CD4-positive, alpha-beta memory T cell (primary cell): ENCODE measurements around the gene ISG20. TPM values are rescaled to one million over a fixed set of nuclear protein-coding genes. Genes with fewer than 3 reads are reported as not detected.
A peak's percentile ranks its signal among the peaks of the same experiment; 100 is the strongest.

Experiments
- CTCF ChIA-PET: fragments of 350-600 bp; sonication (Branson Sonifier 250); formaldehyde crosslinking; loops from one replicate; lab custom pipeline; 2021; ENCODE audit warnings: inconsistent platforms; ENCODE audit not compliant: partially characterized antibody; lab: Charles Lee
- POLR2A ChIA-PET: fragments of 350-600 bp; sonication (Branson Sonifier 250); formaldehyde crosslinking; loops from one replicate; lab custom pipeline; 2021; ENCODE audit not compliant: partially characterized antibody; lab: Charles Lee
- DNase-seq, 5 donors: peaks; one replicate each; pipeline versions ENCODE4 v3.0.0 to v3.0.0-alpha.2; 2020 to 2022; ENCODE audit warnings: mixed read lengths in 1 of 5
- H3K27ac ChIP-seq: one replicate; pipeline ENCODE4 v1.7.0; 2013; ENCODE audit warnings: low read depth, low read length
- H3K27me3 ChIP-seq: 2 replicates; pipeline ENCODE4 v1.7.0; 2013; ENCODE audit warnings: mild to moderate bottlenecking, low read length, moderate library complexity; ENCODE audit not compliant: insufficient read depth
- H3K36me3 ChIP-seq: 2 replicates; pipeline ENCODE4 v1.7.0; 2013; ENCODE audit warnings: mild to moderate bottlenecking, low read length, moderate library complexity; ENCODE audit not compliant: insufficient read depth
- H3K4me1 ChIP-seq: 2 replicates; pipeline ENCODE4 v1.7.0; 2013; ENCODE audit warnings: mild to moderate bottlenecking, low read length, moderate library complexity; ENCODE audit not compliant: insufficient read depth
- H3K4me3 ChIP-seq, 2 donors: one replicate each; pipeline ENCODE4 v1.7.0; 2013; ENCODE audit warnings: low read length in 2 of 2, mild to moderate bottlenecking in 1 of 2
- H3K9me3 ChIP-seq, 2 donors: one replicate each; pipeline ENCODE4 v1.7.0; 2013; ENCODE audit warnings: low read length in 2 of 2, control low read depth in 1 of 2; ENCODE audit not compliant: control insufficient read depth in 1 of 2
- H3K27ac Mint-ChIP-seq, 7 donors: one replicate each; pipeline ENCODE4 v1.8.0; 2020 to 2021; ENCODE audit warnings: mixed read lengths in 7 of 7, mild to moderate bottlenecking in 6 of 7, inconsistent platforms in 3 of 7, moderate library complexity in 3 of 7
- H3K27me3 Mint-ChIP-seq, 2 donors: one replicate each; pipeline ENCODE4 v1.8.0; 2020 to 2021; ENCODE audit warnings: mixed read lengths in 2 of 2
- H3K36me3 Mint-ChIP-seq, 2 donors: one replicate each; pipeline ENCODE4 v1.8.0; 2020 to 2021; ENCODE audit warnings: mixed read lengths in 2 of 2, inconsistent platforms in 1 of 2, mild to moderate bottlenecking in 1 of 2
- H3K4me1 Mint-ChIP-seq, 4 donors: one replicate each; pipeline ENCODE4 v1.8.0; 2020 to 2021; ENCODE audit warnings: mixed read lengths in 4 of 4, mild to moderate bottlenecking in 1 of 4
- H3K4me3 Mint-ChIP-seq, 8 donors: one replicate each; pipeline ENCODE4 v1.8.0; 2020 to 2021; ENCODE audit warnings: mixed read lengths in 8 of 8, mild to moderate bottlenecking in 7 of 8, moderate library complexity in 6 of 8, inconsistent platforms in 3 of 8
- H3K9me3 Mint-ChIP-seq, 8 donors: one replicate each; pipeline ENCODE4 v1.8.0; 2020 to 2021; ENCODE audit warnings: mixed read lengths in 8 of 8, mild to moderate bottlenecking in 5 of 8, inconsistent platforms in 3 of 8, moderate library complexity in 1 of 8
- intact Hi-C: fragments of 100-400 bp; cut with micrococcal nuclease; formaldehyde crosslinking; loops from one replicate; pipeline ENCODE4 v1.15.1; 2023
- polyA plus RNA-seq, 2 donors: library from polyadenylated mRNA; unstranded; fragments of 300-500 nt; fragmentation: Illumina TruSeq; gene quantifications; one replicate each; pipeline ENCODE4 v1.2.3, GENCODE V29; 2021
- total RNA-seq, 2 experiments: library from RNA; stranded (reverse); gene quantifications; one replicate each; pipeline ENCODE4 v1.2.3, GENCODE V29; 2021

Gene ISG20
- total and polyA plus RNA-seq, 4 experiments from 2014 or later = 144 to 667 (median 323) TPM

- ChIA-PET POLR2A (interaction anchor here (1.5 to 9.2 kb wide), 3 partner anchors 30 to 190 kb away, joined by 4 to 113 read pairs (median 13); partner anchors contain the start of genes MRPL46 and MRPS11), CTCF (interaction anchor here (1.1 to 9.8 kb wide), 4 partner anchors 10 to 35 kb away, joined by 4 to 95 read pairs (median 10); no protein-coding TSS in a partner anchor)
- no peaks in the 10 kb centered on the region for H3K27me3 ChIP-seq
- intact Hi-C loops = no loop called here
- H3K4me3 ChIP-seq = no peak overlapping the region
- peaks cover 64% of the 10 kb centered on the region for H3K4me1 ChIP-seq
- Mint-ChIP-seq H3K36me3 (peaks cover 14 to 28% of the 10 kb centered on the region in 2 donors), H3K9me3 (no peaks in the 10 kb centered on the region), H3K4me3 (peak overlapping the region in 2 of 8 donors; percentile 15 to 39), H3K27ac (peak overlapping the region in 6 of 7 donors; percentile 16 to 86 (median 52)), H3K4me1 (peaks cover 40 to 86% (median 60%) of the 10 kb centered on the region in 4 donors), H3K27me3 (no peaks in the 10 kb centered on the region)
- no peak overlapping the region for H3K27ac ChIP-seq
- H3K36me3 ChIP-seq = peaks cover 2% of the 10 kb centered on the region
- no peak for DNase-seq
- no peaks in the 10 kb centered on the region for H3K9me3 ChIP-seq
These were observed 18.0 kb downstream of the ISG20 start for GRCh38 chr15:88656760-88657221.

- H3K9me3 ChIP-seq = no peaks in the 10 kb centered on the region
- H3K27me3 ChIP-seq = no peaks in the 10 kb centered on the region
- POLR2A ChIA-PET = interaction anchor here (0.6 to 9.2 kb wide), 4 partner anchors 24 to 190 kb away, joined by 3 to 113 read pairs (median 4); partner anchors contain the start of genes MRPL46 and MRPS11
- H3K9me3 Mint-ChIP-seq = no peaks in the 10 kb centered on the region
- H3K4me1 ChIP-seq = peaks cover 60% of the 10 kb centered on the region
- no peak overlapping the region for H3K4me3 ChIP-seq
- peaks cover 38 to 82% (median 58%) of the 10 kb centered on the region in 4 donors for H3K4me1 Mint-ChIP-seq
- H3K4me3 Mint-ChIP-seq = peak overlapping the region in 1 of 8 donors; percentile 15
- CTCF ChIA-PET = interaction anchor here (1.1 to 9.8 kb wide), 3 partner anchors 10 to 35 kb away, joined by 4 to 95 read pairs (median 13); no protein-coding TSS in a partner anchor
- H3K27ac Mint-ChIP-seq = peak overlapping the region; percentile 37 to 86 (median 84)
- peaks cover 13 to 26% of the 10 kb centered on the region in 2 donors for H3K36me3 Mint-ChIP-seq
- H3K27me3 Mint-ChIP-seq = no peaks in the 10 kb centered on the region
- H3K36me3 ChIP-seq = no peaks in the 10 kb centered on the region
- H3K27ac ChIP-seq = no peak overlapping the region
- DNase-seq = no peak
- intact Hi-C loops = no loop called here
These were observed 18.7 kb downstream of the ISG20 start for GRCh38 chr15:88657326-88658069.

DNA sequence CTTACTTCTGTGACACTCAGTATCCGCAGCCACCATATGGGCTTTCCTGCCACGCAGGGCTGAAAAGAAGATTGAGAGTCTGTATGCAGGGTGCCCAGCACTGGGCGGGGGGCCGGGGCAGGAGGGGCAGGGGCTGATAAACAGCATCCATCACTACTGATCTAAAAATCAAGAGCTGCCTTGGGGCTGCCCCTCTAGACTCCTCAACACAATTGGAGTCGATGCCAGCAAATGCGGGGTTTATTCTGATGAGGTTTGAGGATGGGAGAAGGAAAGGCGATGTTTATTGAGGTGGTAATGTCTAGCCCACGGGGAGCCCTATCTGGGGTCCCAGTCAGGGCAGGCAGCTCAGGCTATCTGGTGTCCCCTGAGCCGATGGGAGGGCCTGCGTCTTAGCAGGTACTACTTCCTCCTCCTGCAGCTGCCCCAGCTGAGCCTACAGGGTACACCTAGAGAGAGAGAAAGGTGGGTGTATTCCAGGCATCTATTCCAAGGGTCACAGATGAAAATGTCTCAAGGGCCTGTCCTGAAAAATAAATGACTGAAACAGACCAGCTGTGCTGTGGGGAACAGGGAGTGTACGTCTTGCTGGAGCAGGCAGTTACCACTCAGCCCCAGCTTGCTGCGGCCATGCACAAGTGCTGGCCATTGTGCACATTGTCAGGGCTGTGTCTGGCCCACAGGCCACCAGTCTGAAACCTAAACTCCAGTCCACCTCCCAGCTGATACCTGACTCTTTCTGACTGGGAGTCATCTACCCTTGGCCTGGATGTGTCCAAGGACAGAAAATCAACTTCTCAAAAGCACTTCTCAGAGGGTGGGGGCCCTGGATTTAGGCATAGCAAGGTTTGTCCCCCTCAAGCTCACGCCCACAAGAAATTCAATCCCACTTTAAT lies 19.5 kb downstream of the ISG20 start:
- Mint-ChIP-seq H3K4me1 (peaks cover 31 to 79% (median 50%) of the 10 kb centered on the region in 4 donors), H3K4me3 (no peak overlapping the region), H3K27ac (peak overlapping the region in 4 of 7 donors; percentile 41 to 86 (median 80))

DNA sequence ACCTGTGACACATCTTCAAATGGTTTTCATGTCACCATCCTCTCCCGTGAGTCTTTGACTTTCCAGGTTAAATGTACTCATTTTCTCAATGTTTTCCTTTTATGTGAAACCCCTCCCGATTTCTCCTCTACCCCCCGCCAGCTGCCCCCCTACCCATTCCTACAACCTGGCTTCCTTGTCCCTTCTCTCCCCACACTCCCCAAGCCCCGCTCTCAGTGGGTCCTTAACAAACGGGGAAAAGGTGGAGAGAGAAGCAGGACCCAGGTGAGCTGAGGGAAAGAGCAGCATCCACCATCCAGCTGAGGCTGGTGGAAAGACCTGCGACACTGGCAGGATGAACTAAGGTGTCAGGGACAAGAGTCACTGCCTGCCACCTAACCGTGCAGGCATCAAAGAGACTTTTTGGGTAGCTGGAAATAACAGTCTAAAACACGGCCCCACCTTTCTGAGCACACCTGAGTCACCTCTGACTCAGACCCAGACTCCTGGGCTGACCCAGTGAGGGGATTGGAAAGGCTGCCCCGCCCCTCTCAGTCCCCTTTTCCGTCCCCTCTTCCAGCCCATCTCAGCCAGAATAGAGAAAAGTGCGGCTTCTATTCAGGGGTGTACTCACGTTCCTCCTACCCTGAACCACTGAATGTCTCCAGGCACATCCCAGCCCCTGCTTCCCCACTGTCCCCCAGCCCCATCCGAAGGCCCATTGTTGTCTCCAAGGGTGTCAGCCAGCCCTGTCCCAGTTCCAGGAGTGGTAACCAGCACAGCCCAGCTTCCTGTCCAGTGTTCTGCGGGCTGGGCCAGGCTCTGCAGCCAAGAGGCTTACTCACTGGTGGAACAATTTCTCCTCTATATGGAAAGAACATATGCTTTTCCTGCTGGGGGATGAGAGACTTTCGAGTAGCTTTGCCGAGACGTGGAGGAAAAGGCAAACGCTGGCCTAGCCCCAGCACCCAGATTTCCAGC lies 20.4 kb downstream of the ISG20 start:
- POLR2A ChIA-PET = interaction anchor here (1.1 to 9.2 kb wide), 5 partner anchors 9 to 184 kb away, joined by 3 to 113 read pairs (median 4); no protein-coding TSS in a partner anchor

More for the DNA sequence above, 19.5 kb downstream of the ISG20 start:
- Histone ChIP-seq H3K4me3 (no peak overlapping the region), H3K4me1 (peaks cover 52% of the 10 kb centered on the region), H3K27ac (no peak overlapping the region), H3K36me3 (no peaks in the 10 kb centered on the region), H3K9me3 (no peaks in the 10 kb centered on the region), H3K27me3 (no peaks in the 10 kb centered on the region)
- H3K9me3 Mint-ChIP-seq = no peaks in the 10 kb centered on the region
- DNase-seq = no peak
- POLR2A ChIA-PET = interaction anchor here (0.6 to 9.2 kb wide), 4 partner anchors 8 to 36 kb away, joined by 3 to 113 read pairs (median 4); no protein-coding TSS in a partner anchor
- no peaks in the 10 kb centered on the region for H3K27me3 Mint-ChIP-seq
- intact Hi-C loops = no loop called here
- H3K36me3 Mint-ChIP-seq = peaks cover 9 to 18% of the 10 kb centered on the region in 2 donors
- CTCF ChIA-PET = interaction anchor here (9.8 kb wide), 1 partner anchor 33 kb away, joined by 95 read pairs; no protein-coding TSS in a partner anchor

GRCh38 chr15:88661041-88661700 lies 22.4 kb downstream of the ISG20 start:
- Histone ChIP-seq H3K27me3 (no peaks in the 10 kb centered on the region), H3K27ac (no peak overlapping the region), H3K4me3 (no peak overlapping the region), H3K4me1 (peaks cover 34% of the 10 kb centered on the region), H3K36me3 (no peaks in the 10 kb centered on the region), H3K9me3 (no peaks in the 10 kb centered on the region)
- peaks cover 0 to 3% of the 10 kb centered on the region in 2 donors for H3K36me3 Mint-ChIP-seq
- peaks cover 23 to 64% (median 38%) of the 10 kb centered on the region in 4 donors for H3K4me1 Mint-ChIP-seq
- POLR2A ChIA-PET = interaction anchor here (0.6 to 9.2 kb wide), 4 partner anchors 11 to 914 kb away, joined by 3 to 113 read pairs (median 5); partner anchors contain the start of gene TICRR
- CTCF ChIA-PET = interaction anchor here (1.0 to 9.8 kb wide), 3 partner anchors 12 to 36 kb away, joined by 4 to 95 read pairs (median 4); no protein-coding TSS in a partner anchor
- H3K27ac Mint-ChIP-seq = peak overlapping the region in 6 of 7 donors; percentile 15 to 75 (median 38)
- DNase-seq = no peak
- H3K27me3 Mint-ChIP-seq = no peaks in the 10 kb centered on the region
- intact Hi-C loops = loop anchor here (10.0 kb wide), 1 partner anchor 416 kb away; no protein-coding TSS in a partner anchor
- peak overlapping the region in 1 of 8 donors; percentile 38 for H3K4me3 Mint-ChIP-seq
- H3K9me3 Mint-ChIP-seq = no peaks in the 10 kb centered on the region

More for the DNA sequence above, 20.4 kb downstream of the ISG20 start:
- Mint-ChIP-seq H3K9me3 (no peaks in the 10 kb centered on the region), H3K4me1 (peaks cover 34 to 78% (median 49%) of the 10 kb centered on the region in 4 donors), H3K4me3 (no peak overlapping the region), H3K27ac (peak overlapping the region in 6 of 7 donors; percentile 35 to 85 (median 66)), H3K36me3 (peaks cover 9 to 18% of the 10 kb centered on the region in 2 donors), H3K27me3 (no peaks in the 10 kb centered on the region)
- CTCF ChIA-PET = interaction anchor here (9.8 kb wide), 1 partner anchor 34 kb away, joined by 95 read pairs; no protein-coding TSS in a partner anchor
- Histone ChIP-seq H3K9me3 (no peaks in the 10 kb centered on the region), H3K27ac (no peak overlapping the region), H3K4me1 (peaks cover 48% of the 10 kb centered on the region), H3K4me3 (no peak overlapping the region), H3K27me3 (no peaks in the 10 kb centered on the region), H3K36me3 (no peaks in the 10 kb centered on the region)
- DNase-seq = no peak
- intact Hi-C loops = no loop called here
